Stimulated activated CD4-positive, alpha-beta T cell treated with anti-CD3 and anti-CD28 coated beads, Interleukin-12 subunit alpha, Interleukin-12 subunit beta, amount 100 ng/mL, for 4 hours (primary cell): ENCODE measurements around the gene BRDT.

Source experiments
- DNase-seq: peaks from one replicate; pipeline ENCODE4 v3.0.0-alpha.2; 2020

Gene BRDT

GRCh38 chr1:91949356-91949699 lies at the start of gene BRDT:
Gene BRDT, plus strand, starts transcription at chr1:91949401. Its CDS starts 13,354 bp downstream, at chr1:91962755.
- DNase-seq, result no peak

GRCh38 chr1:91900562-91900961 lies 48.6 kb upstream of the BRDT start:
- no peak for DNase-seq

GRCh38 chr1:91901231-91901630 lies 48.0 kb upstream of the BRDT start:
- no peak for DNase-seq

GRCh38 chr1:91912266-91912665 lies 36.9 kb upstream of the BRDT start:
- DNase-seq, result no peak

GRCh38 chr1:91913018-91913417 lies 36.2 kb upstream of the BRDT start:
- DNase-seq, result no peak

- no peak for DNase-seq
These were observed 33.2 kb upstream of the BRDT start for GRCh38 chr1:91916046-91916445.

GRCh38 chr1:91916811-91917460 lies 32.3 kb upstream of the BRDT start:
- DNase-seq, result no peak

- no peak for DNase-seq
These were observed 29.2 kb upstream of the BRDT start for GRCh38 chr1:91919962-91920361.

- no peak for DNase-seq
These were observed 25.1 kb upstream of the BRDT start for GRCh38 chr1:91924146-91924545.

GRCh38 chr1:91925644-91926435 lies 23.4 kb upstream of the BRDT start:
- no peak for DNase-seq

- DNase-seq, result no peak
These were observed 21.2 kb upstream of the BRDT start for GRCh38 chr1:91928026-91928425.

GRCh38 chr1:91929250-91929649 lies 20.0 kb upstream of the BRDT start:
- DNase-seq, result no peak

- no peak for DNase-seq
These were observed 11.6 kb upstream of the BRDT start for GRCh38 chr1:91937613-91938012.

GRCh38 chr1:91940496-91940895 lies 8.7 kb upstream of the BRDT start:
- no peak for DNase-seq

GRCh38 chr1:91944087-91944486 lies 5.1 kb upstream of the BRDT start:
- DNase-seq, result no peak

GRCh38 chr1:91948097-91948496 lies 1.1 kb upstream of the BRDT start:
- DNase-seq, result no peak

- DNase-seq, result no peak
These were observed 473 bp upstream of the BRDT start for GRCh38 chr1:91948501-91949355.

GRCh38 chr1:91952187-91952586 lies 3.0 kb downstream of the BRDT start:
- no peak for DNase-seq

GRCh38 chr1:91958926-91959325 lies 9.7 kb downstream of the BRDT start:
- no peak for DNase-seq

- DNase-seq, result no peak
These were observed 19.1 kb downstream of the BRDT start for GRCh38 chr1:91968334-91968733.

GRCh38 chr1:91979383-91979782 lies 30.2 kb downstream of the BRDT start:
- DNase-seq, result no peak

- DNase-seq, result no peak
These were observed 31.5 kb downstream of the BRDT start for GRCh38 chr1:91980663-91981062.

- no peak for DNase-seq
These were observed 32.9 kb downstream of the BRDT start for GRCh38 chr1:91981996-91982609.
